GM12864 (cell line): ENCODE results near the gene GMDS.

ENCODE experiments used
- DNase-seq: peaks from one replicate; pipeline ENCODE4 v3.0.0-alpha.2; 2011; ENCODE audit warnings: low read depth
- H3K4me3 ChIP-seq: 2 replicates; pipeline ENCODE4 v1.5.1; 2011; ENCODE audit warnings: mild to moderate bottlenecking, low read depth, low read length, control low read depth
- TF ChIP-seq, protein P1 (sequence below): IDR thresholded peaks from 2 replicates; pipeline ENCODE4 v1.5.1; 2011; ENCODE audit warnings: low read depth, mild to moderate bottlenecking, moderate library complexity, low read length, control low read depth, inconsistent platforms; ENCODE audit errors: missing control alignments

The GMDS gene

DNA sequence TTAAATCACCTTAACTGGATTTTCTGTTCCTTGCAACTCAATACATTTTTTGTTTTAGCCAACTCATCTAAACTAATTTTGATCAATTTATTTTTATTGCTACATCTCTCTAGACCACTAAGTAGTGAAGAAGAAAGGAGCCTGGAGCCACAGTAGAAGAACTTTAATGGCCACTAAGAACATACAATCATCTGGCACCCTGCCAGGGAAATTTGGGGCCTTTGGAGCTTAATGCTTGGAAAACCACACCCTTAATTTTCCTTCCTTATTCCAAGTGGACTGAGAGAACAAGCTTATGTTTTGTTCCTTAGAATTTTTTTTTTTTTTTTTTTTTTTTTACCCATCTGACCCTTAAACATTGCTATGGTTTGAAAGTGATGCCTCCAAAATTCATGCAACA, 12.0 kb upstream of the GMDS start:
- no peak overlapping the region for H3K4me3 ChIP-seq
- TF ChIP-seq, protein P1, sequence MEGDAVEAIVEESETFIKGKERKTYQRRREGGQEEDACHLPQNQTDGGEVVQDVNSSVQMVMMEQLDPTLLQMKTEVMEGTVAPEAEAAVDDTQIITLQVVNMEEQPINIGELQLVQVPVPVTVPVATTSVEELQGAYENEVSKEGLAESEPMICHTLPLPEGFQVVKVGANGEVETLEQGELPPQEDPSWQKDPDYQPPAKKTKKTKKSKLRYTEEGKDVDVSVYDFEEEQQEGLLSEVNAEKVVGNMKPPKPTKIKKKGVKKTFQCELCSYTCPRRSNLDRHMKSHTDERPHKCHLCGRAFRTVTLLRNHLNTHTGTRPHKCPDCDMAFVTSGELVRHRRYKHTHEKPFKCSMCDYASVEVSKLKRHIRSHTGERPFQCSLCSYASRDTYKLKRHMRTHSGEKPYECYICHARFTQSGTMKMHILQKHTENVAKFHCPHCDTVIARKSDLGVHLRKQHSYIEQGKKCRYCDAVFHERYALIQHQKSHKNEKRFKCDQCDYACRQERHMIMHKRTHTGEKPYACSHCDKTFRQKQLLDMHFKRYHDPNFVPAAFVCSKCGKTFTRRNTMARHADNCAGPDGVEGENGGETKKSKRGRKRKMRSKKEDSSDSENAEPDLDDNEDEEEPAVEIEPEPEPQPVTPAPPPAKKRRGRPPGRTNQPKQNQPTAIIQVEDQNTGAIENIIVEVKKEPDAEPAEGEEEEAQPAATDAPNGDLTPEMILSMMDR = no peak
- no peak for DNase-seq

DNA sequence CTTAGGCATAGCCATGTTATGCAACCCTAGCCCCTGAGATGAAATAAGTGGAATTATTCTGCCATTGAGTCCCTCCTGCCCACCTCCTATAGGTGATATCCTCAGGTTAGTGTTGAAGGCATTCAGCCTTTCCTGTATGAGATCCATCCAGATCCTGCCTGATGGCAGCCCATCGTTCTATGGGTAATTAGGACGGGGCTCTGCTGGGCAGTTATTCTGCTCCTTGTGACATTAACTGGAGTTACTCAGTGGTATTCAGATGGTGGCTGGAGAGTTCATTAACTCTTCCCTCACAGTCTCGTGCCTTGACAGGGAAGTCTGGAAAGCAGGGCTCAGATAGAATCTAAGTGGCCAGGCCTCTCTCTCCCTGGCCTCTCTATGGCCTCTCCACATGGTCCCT, 9.3 kb upstream of the GMDS start:
- TF ChIP-seq, protein P1 = no peak
- no peak for DNase-seq
- no peak overlapping the region for H3K4me3 ChIP-seq

DNA sequence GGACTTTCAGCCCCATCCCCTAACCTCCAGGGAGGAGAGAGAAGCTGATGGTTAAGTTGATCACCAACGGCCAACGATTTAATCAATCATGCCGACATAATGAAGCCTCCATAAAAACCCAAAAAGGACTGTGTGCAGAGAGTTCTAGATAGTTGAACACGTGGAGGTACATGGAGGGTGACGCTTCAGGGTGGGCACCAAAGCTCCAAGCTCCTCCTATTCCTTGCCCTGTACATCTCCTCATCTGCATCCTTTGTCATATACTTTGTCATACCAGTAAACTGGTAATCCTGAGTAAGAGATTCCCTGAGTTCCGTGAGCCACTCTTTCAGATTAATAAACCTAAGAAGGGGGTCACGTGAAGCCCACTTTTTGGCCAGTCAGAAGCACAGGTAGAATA, 3.7 kb upstream of the GMDS start:
- TF ChIP-seq, protein P1 = no peak
- no peak for DNase-seq
- H3K4me3 ChIP-seq = no peak overlapping the region

DNA sequence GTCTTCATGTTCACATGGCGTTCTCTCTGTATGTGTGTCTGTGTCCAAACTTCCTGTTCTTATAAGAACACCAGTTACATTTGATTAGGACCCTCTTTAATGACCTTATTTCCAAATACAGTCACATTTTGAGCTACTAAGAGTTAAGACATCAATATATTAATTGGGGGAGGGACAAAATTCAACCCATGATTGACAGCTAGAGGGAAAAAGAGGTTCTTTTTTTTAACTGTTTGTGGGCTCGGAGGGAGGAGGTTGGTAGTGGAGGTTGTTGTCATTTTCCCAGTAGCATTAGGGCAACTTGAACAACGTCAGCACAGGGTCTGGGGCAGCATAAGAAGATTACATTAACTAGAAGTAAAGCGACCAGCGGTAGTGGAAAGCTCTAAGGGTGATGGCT, 2.3 kb upstream of the GMDS start:
- DNase-seq = no peak
- TF ChIP-seq, protein P1 = no peak

DNA sequence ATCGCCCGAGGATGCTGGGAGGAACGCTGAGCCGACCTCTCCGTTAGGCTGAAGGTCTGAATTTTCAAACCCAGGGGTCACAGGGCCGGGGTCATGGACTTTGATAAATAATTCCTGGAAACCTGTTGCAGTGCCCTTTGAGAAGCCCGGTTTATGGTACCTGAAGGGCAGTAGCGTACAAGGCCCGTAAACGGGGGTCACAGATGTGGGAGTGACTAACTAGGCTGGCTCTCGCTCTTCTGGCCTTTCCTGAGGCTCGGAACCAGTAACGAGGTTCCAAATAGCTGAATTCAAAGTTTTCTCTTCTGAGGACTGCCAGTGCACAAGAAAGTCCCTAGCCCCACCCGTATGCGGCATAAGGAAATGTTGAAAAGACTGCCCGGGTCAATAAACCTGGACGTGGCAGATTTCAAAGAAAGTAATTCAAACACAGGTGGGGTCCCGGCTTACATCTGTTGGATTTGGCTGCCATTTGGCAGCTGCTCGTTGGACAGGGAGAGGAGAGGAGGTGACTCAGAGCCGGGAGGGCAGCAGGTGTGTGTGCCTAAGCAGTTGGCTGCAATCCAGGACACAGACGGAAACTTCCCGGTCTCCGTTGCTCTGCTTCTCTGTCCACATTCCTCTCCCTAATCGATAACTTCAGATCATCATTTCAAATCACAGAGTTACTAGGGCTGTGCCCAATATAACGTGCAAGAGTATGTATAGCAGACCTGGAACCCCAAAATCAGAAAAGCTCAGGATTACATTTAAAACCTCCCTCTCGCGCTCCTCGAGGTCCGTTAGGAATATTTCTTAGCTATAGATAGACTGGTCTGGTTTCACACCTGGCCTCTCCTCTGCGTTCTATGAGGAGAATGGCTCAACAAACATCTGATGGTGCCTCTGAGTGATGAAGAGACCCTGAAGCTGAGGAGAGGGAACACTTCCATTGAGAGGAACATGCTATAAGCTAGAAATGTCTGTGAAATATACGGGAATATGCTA, 765 bp upstream of the GMDS start:
- DNase-seq = peak; percentile 27
- TF ChIP-seq, protein P1 = no peak
- peak overlapping the region; percentile 97 for H3K4me3 ChIP-seq

More for the DNA sequence above, 2.3 kb upstream of the GMDS start:
- no peak overlapping the region for H3K4me3 ChIP-seq

DNA sequence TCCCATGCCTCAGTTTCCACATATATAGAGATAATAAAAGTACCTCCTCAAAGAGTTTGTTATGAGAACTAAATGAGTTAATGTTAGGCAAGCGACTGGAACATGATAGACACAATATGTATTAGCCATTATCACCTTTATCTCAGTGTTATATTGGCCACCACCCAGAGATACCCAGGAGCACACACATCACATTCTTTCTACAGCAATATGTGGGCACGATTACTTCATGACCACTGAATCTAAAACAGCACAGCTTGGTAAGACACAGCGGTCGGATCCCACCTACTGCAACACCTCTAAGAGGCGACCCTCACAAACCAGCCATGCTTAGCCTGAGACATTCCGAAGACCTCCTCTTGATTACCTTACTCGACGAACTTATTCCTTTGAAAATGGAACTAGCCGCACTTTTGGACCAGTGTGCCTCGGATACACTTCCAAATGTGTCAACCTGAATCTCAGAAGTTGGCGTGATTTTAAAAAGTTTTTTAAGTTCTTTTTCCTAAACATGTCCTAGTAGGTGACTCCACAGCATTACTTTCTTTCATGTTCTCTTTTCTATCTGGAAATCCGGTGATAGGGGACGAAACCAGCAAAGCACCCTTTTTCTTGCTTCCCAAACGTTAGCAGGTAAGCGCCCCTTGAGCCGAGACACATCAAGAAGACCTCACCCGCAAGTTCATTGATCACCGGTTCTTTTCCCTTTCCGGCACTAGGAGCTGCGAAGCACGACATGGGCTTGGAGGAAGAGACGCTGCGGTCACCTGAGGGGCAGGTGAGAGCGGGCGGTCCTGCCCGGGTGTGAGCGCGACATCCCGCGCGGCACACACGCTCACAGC, 923 bp downstream of the GMDS start:
- DNase-seq = no peak
- H3K4me3 ChIP-seq = peak overlapping the region; percentile 97
- TF ChIP-seq, protein P1 = no peak
